Epithelial cell of esophagus (primary cell): ENCODE results near the gene CORO1C.

Experiments used
- DNase-seq: peaks from one replicate; pipeline ENCODE4 v3.0.0; 2010; ENCODE audit warnings: low read depth
- H3K4me3 ChIP-seq: 2 replicates; pipeline ENCODE4 v1.5.1; 2011; ENCODE audit warnings: mild to moderate bottlenecking, low read length, control low read depth
- TF ChIP-seq, protein P1 (sequence below): IDR thresholded peaks from 2 replicates; pipeline ENCODE4 v1.5.1; 2011; ENCODE audit warnings: low read depth, mild to moderate bottlenecking, low read length, control low read depth, inconsistent platforms; ENCODE audit not compliant: insufficient read depth; ENCODE audit errors: missing control alignments

The CORO1C gene

DNA sequence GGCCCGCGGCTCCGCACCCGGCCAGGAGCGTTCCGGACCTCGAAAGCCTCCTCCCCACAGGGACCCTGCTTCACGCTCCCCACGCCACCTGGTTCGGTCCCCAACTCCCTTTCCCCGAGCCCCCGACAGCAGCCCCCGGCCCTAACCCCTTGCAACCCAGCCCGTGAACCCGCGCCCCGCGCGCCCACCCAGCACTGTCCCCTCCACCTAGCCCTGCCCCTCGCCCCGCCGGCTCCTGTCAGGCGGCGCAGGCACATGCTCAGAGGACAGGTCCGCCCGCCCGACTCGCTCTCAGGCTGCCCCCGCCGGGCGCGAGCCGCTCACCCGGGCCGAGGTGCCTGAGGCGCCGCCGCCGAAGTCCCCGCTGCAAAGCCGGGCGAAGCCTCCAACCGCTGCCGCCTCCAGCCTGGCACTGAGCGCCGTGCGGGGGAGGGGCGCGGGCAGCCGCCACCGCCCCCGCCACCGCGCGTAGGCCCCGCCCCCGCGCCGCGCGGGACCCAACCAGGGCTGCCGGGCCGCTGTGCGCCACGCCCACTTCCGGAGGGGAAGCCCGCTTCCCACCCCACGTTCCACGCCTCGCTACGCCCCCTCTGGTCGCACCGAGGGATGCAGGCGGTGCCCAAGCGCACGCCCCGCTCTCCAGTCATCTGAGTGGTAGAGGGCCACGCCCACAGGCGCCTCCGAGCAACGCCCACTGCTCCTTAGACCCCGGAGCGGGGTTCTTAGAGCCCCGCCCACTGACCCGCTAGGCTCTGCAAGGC is at the start of gene CORO1C:
Gene CORO1C (minus strand): TSS at position 414 of the 761 bp plus-strand sequence. CDS start 30,200 bp downstream, outside the sequence.
- peak; percentile 96 for DNase-seq
- peak within 1 kb of the TSS; percentile 82 for H3K4me3 ChIP-seq
- TF ChIP-seq, protein P1, sequence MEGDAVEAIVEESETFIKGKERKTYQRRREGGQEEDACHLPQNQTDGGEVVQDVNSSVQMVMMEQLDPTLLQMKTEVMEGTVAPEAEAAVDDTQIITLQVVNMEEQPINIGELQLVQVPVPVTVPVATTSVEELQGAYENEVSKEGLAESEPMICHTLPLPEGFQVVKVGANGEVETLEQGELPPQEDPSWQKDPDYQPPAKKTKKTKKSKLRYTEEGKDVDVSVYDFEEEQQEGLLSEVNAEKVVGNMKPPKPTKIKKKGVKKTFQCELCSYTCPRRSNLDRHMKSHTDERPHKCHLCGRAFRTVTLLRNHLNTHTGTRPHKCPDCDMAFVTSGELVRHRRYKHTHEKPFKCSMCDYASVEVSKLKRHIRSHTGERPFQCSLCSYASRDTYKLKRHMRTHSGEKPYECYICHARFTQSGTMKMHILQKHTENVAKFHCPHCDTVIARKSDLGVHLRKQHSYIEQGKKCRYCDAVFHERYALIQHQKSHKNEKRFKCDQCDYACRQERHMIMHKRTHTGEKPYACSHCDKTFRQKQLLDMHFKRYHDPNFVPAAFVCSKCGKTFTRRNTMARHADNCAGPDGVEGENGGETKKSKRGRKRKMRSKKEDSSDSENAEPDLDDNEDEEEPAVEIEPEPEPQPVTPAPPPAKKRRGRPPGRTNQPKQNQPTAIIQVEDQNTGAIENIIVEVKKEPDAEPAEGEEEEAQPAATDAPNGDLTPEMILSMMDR: peak; percentile 71

GRCh38 chr12:108779998-108780688 is 48.8 kb upstream of the CORO1C start:
- no peak for DNase-seq
- TF ChIP-seq, protein P1: no peak
- no peak overlapping the region for H3K4me3 ChIP-seq

DNA sequence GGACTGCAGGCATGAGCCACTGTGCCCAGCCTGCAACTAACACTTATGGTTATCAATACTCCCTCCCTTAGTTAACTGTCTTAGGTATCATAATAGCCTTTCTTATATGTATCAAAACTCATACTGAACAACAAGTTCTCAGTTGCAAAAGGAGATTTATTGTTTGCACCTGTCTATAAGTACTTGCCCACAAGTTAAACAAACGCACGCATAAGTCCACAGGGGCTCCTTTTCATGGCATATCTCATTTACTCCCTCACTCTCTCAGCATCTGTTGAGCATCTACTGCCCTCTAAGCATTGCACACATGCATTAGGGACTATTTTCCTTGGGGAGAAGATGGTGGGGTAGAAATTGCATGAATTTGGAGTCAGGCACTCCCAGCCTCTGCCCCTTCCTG is 46.7 kb upstream of the CORO1C start:
- TF ChIP-seq, protein P1: no peak
- H3K4me3 ChIP-seq: no peak overlapping the region
- DNase-seq: no peak

GRCh38 chr12:108777156-108777555 is 45.8 kb upstream of the CORO1C start:
- H3K4me3 ChIP-seq: no peak overlapping the region
- DNase-seq: no peak
- TF ChIP-seq, protein P1: no peak

DNA sequence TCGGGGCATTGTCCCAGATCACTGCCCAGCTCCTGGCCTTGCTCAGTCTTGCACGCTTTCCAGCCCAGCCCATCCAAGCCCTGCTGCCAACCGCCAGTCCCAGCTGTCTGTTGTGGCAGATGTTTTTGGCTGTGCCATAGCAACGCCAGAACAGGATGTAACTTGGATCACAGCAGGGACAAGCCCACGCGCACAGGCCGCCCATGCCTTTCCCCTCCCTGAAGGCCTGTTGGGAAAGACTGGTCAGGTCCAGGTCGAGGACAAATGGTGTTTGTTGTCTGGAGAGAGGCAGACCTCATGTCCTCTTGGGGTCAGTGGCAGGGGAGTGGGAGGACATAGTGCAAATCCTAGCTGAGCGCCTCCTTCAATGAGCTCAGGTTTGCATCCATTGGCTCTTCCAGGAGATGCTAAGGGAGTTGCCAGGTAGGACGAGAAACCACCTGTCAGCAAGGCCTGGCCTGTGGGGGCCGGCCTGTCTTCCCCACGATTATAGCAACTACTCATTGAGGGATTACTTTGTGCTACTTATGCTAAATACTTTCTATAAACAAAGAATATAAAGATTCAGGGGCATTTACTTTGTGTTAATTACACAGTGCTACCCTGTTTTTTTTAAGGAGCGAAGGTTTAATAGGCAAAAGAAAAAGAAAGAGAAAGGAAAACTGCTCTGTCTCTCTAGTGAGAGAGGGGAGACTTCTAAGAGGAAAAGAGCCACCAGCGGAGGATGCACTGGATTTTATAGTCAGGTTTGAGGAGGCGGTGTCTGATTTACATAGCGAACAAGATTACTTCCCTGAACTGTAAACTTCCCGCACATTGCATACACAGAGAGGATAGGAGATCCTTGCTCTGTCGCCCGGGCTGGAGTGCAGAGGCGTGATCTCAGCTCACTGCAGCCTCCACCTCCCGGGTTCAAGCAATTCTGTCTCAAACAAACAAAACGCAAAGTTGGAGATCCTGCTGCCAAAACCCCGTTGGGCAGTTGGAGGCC is 42.8 kb upstream of the CORO1C start:
- DNase-seq: peak; percentile 85
- H3K4me3 ChIP-seq: no peak overlapping the region
- TF ChIP-seq, protein P1: no peak

DNA sequence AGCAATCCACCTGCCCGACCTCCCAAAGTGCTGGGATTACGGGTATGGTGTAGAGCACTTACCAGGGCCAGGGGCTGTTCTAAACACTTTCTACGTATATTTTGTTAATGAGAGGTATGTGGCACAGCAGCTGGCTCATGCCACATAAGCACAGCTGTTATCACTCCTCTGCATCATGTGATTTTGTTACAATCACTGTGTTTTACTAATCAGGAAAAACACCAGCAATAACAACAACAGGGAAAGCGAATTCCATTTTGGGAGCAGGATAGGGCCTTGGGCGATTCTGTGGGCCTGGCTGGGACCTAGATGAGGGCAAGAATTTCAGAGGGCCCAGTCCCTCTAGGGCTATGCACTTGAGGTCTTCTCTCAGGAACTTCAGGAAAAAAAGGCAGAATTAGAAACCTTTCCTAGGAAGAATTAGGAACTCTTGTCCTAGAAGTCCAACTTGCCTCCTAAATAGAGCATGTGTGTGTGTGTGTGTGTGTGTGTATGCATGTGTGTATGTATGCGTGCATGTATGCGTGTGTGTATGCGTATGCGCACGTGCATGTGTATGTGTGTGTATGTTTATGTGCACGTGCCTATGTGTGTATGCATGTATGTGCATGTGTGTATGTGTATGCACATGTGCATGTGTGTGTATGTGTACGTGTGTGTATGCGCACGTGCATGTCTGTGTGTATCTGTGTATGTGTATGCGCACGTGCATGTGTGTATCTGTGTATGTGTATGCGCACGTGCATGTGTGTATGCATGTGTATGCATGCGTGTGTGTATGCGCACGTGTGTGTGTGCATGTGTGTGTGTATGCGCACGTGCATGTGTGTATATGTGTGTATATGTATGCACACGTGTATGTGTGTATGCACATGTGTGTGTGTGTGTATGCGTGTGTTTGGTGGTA is 41.8 kb upstream of the CORO1C start:
- no peak for DNase-seq
- H3K4me3 ChIP-seq: no peak overlapping the region
- TF ChIP-seq, protein P1: no peak
